Skeletal muscle tissue (tissue), 4 donors: ENCODE data around the gene ITCH. TPM values are rescaled to one million over a fixed set of nuclear protein-coding genes. Genes with fewer than 3 reads are reported as not detected.

ENCODE experiments used
- H3K27ac ChIP-seq: one replicate; pipeline ENCODE4 v1.7.0; 2013; ENCODE audit warnings: mild to moderate bottlenecking, low read depth, low read length, inconsistent platforms
- H3K27me3 ChIP-seq, 3 donors: one replicate each; pipeline ENCODE4 v1.7.0; 2013; ENCODE audit warnings: low read length in 3 of 3; ENCODE audit not compliant: control insufficient read depth in 3 of 3, insufficient read depth in 3 of 3
- H3K36me3 ChIP-seq, 3 donors: one replicate each; pipeline ENCODE4 v1.7.0; 2013; ENCODE audit warnings: low read length in 3 of 3; ENCODE audit not compliant: control insufficient read depth in 3 of 3, insufficient read depth in 3 of 3
- H3K4me1 ChIP-seq, 3 donors: one replicate each; pipeline ENCODE4 v1.7.0; 2013; ENCODE audit warnings: low read length in 3 of 3, mild to moderate bottlenecking in 3 of 3; ENCODE audit not compliant: control insufficient read depth in 3 of 3, insufficient read depth in 3 of 3
- H3K4me3 ChIP-seq, 3 donors: one replicate each; pipeline ENCODE4 v1.7.0; 2013; ENCODE audit warnings: low read length in 3 of 3
- H3K9ac ChIP-seq, 3 donors: one replicate each; pipeline ENCODE4 v1.7.0; 2013; ENCODE audit warnings: low read length in 3 of 3, mild to moderate bottlenecking in 3 of 3, moderate library complexity in 2 of 3, low read depth in 1 of 3
- H3K9me3 ChIP-seq, 3 donors: one replicate each; pipeline ENCODE4 v1.7.0; 2013; ENCODE audit warnings: low read length in 3 of 3; ENCODE audit not compliant: control insufficient read depth in 3 of 3
- total RNA-seq: library from RNA; depleted of rRNA; stranded (reverse); fragments of >200 nt; gene quantifications from one replicate; pipeline ENCODE4 v1.2.3, GENCODE V29; 2014
- donor health status: Osteomylitis.

The ITCH gene
- total RNA-seq, 1 donor from 2014 or later, result 69.4 TPM

DNA sequence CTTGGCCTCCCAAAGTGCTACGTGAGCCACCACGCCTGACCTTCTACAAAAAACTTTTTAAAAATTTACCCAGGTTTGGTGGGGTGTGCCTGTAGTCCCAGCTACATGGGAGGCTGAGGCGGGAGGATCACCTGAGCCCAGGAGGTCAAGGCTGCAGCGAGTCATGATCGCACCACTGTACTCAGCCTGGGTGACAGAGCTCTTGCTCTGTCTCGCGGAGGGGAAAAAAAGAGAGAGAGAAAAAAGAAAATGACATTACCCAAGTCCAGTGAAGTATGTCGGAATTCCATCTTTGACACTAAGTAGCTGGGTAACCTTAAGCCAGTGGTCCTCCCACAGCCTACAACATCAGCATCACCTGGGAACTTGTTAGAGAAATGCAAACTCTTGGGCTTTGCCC, 176.7 kb downstream of the ITCH start:
- Histone ChIP-seq H3K4me1 (no peaks in the 10 kb centered on the region), H3K27ac (no peak overlapping the region), H3K4me3 (no peak overlapping the region), H3K36me3 (peaks cover 41 to 53% (median 51%) of the 10 kb centered on the region in 3 donors), H3K9me3 (no peaks in the 10 kb centered on the region), H3K27me3 (no peaks in the 10 kb centered on the region), H3K9ac (no peak overlapping the region)

DNA sequence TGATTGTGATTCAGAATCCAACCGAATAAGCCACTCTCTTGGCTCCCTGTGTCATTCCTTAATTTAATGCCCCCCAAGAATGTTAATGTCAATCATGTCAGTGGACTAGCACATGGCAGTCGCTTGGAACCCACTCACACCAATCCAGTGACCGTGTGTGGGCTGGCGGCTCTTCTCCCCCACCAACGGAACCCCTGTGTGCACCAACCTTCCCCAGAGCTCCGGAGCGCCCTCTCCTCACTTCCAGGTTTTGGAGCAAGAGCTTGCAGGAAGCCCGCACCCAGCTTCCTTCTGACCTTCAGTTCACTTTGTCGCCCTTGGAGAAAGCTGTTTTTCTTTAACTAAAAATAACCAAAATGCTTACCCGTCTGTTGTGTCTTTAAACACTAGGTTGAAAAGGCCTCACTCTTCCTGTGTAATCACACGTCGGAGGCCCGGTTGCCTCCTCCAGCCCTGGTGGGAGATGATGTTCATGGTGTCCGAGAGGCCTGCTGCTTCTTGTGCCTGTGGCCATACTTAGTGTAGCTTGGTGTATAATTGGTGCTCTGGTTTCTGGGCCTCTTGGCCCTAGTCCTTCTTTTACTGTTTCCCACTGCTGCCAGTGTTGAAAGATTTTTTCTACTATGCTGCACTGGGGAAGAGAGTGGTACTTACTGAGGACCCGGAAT, 177.7 kb downstream of the ITCH start:
- H3K27me3 ChIP-seq, result no peaks in the 10 kb centered on the region
- H3K4me3 ChIP-seq, result no peak overlapping the region
- H3K27ac ChIP-seq, result no peak overlapping the region
- no peaks in the 10 kb centered on the region for H3K4me1 ChIP-seq
- H3K9me3 ChIP-seq, result no peaks in the 10 kb centered on the region
- peaks cover 32 to 43% (median 42%) of the 10 kb centered on the region in 3 donors for H3K36me3 ChIP-seq
- no peak overlapping the region for H3K9ac ChIP-seq

DNA sequence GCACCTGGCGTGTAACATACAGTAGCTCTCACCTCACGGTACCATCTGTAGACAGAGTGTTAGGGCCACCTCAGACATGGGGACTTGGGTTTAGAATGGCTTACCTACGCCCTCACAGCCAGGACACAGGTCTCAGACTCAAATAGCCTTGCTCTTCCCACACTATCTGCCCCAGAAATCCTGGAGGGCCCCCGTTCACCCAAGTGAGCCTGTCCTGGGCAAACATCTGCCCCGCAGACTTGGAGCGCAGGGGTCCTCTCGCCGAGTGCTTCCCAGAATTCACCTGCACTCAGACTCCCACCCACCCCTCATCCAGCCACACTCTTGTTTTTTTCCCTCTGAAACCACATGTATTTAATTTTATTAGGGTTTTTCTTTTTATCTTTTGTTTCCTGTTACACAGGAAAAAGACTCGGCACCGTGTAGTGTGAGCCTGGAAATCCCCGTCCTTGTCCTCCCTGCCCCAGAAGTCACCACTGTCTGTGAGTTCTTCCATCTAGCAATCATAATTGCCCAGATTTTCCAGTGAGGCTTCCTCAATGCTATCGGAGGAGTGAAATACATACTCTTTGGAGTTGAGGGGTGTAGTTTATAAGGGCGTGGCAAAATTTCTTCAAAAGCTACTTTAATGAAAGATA, 178.3 kb downstream of the ITCH start:
- Histone ChIP-seq H3K4me3 (no peak overlapping the region), H3K27ac (no peak overlapping the region), H3K9ac (no peak overlapping the region), H3K4me1 (no peaks in the 10 kb centered on the region), H3K27me3 (no peaks in the 10 kb centered on the region), H3K36me3 (peaks cover 26 to 37% (median 36%) of the 10 kb centered on the region in 3 donors), H3K9me3 (no peaks in the 10 kb centered on the region)

DNA sequence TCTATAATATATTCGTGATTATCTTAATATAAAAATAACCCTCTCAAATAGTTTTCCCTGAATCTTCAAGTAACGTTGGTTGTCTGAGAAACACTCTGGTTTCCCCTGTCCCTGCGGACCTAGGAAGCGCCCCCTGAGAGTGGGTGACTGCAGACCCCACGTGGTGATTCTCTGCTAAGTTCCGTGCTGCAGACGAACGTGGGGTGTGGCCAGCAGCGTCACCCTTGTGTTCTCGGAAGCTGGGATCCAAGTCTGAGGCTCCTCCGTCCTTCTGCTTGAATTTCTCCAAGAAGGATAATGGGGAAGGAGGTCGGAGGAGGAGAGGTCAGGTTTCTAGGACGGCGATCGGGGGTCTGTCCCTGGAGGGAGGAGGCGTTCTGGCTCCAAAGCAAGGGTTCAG, 178.8 kb downstream of the ITCH start:
- Histone ChIP-seq H3K9me3 (no peaks in the 10 kb centered on the region), H3K9ac (no peak overlapping the region), H3K4me3 (no peak overlapping the region), H3K4me1 (no peaks in the 10 kb centered on the region), H3K27me3 (no peaks in the 10 kb centered on the region), H3K36me3 (peaks cover 24 to 35% (median 33%) of the 10 kb centered on the region in 3 donors), H3K27ac (no peak overlapping the region)

DNA sequence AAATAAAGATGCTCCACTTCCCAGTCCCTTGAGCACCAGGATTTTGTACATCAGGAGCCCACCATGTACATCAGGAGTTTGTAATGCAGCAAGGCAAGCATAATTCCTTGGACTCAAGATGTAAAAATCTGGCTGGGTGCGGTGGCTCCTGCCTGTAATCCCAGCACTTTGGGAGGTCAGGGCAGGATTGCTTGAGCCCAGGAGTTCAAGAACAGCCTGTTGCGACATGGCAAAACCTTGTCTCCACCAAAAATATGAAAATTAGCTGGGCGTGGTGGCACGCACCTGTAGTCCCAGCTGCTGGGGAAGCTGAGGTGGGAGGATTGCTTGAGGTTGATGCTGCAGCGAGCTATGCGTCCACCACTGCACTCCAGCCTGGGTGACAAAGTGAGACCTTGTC, 179.4 kb downstream of the ITCH start:
- no peaks in the 10 kb centered on the region for H3K4me1 ChIP-seq
- no peaks in the 10 kb centered on the region for H3K9me3 ChIP-seq
- no peak overlapping the region for H3K4me3 ChIP-seq
- no peaks in the 10 kb centered on the region for H3K27me3 ChIP-seq
- H3K27ac ChIP-seq, result no peak overlapping the region
- peaks cover 19 to 30% (median 28%) of the 10 kb centered on the region in 3 donors for H3K36me3 ChIP-seq
- no peak overlapping the region for H3K9ac ChIP-seq

DNA sequence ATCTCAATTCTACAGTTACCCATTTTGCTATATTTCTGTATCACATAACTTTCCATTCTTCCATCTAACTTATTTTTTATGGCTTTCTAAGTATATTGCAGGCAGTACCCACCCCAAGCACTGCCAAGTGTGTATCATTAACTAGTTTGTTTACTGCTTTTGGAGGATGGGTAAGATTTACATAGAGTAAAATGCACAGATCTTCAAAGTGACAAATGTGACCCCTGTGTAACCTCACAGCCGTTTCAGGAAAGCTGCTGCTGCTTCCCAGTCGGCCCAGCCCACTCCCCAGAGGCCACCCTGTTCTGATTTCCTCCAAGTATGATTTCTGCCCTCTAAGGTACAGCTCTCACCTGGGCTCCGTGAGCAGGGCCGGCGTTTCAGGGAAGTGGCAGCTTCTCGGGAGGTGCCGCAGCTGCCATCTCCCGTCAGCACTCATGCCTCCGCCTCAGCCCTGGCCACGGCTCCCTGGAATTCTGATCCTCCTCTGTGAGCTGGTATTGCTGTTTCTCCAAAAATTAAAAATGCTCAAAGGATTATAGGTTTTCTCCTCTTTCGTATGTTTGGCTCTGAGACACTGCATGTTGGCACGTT, 180.5 kb downstream of the ITCH start:
- Histone ChIP-seq H3K27ac (no peak overlapping the region), H3K9me3 (no peaks in the 10 kb centered on the region), H3K36me3 (peaks cover 17 to 27% (median 25%) of the 10 kb centered on the region in 3 donors), H3K9ac (no peak overlapping the region), H3K4me1 (no peaks in the 10 kb centered on the region), H3K27me3 (no peaks in the 10 kb centered on the region), H3K4me3 (no peak overlapping the region)

DNA sequence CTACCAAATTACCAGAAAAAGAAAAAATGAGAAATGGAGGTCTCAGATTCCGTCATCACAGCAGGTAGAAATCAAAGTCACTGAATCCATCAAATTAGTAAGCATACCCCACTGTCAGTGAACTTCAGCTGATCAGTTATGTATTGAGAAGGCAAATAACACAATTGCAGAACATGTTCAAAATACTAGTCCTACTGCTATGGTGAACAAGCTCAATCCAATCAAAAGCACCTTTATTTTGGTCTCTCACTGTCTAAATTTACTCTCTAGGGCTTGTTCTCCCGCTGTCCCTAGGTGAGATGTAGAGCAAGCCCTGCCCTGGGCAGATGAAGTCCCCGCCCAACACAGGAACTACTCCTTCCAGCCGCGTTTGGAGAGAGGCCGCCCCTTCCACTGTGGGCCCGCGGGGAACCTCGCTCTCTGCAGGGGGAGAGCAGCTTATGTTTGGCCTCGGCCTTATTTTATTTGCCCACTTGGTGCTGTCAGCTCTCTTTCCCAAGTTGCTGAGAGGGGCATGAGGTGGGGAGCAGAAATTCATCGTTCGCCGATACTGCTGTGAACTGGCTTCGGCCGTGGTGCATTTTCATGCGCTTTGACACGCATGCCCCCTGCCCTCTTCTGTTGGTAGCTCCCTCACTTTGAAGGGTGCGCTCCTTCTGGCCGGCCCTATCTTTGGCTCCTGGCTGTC, 181.2 kb downstream of the ITCH start:
- H3K4me3 ChIP-seq, result no peak overlapping the region
- H3K27ac ChIP-seq, result no peak overlapping the region
- H3K27me3 ChIP-seq, result no peaks in the 10 kb centered on the region
- peaks cover 17 to 27% (median 19%) of the 10 kb centered on the region in 3 donors for H3K36me3 ChIP-seq
- H3K9ac ChIP-seq, result no peak overlapping the region
- H3K9me3 ChIP-seq, result no peaks in the 10 kb centered on the region
- H3K4me1 ChIP-seq, result no peaks in the 10 kb centered on the region

DNA sequence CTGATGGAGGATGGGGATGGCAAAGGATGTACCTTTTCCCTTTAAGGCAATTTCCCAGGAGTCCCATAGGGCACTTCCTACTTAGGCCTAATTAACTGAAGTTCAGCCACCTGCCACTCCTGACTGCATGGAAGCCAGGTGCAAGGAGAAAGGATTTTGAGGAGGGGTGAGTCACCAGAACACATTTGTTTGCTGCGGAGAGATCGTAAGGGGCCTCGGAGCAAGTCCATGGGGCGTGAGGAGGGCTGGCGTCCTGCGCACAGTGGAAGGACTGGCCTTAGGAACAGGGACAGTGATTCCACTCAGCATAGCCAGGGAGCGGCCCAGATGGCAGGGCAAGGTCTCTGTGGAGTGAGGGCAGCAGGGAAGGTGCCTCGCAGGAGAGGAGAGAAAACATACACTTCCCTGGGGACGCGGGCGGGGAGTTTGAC, 183.7 kb downstream of the ITCH start:
- Histone ChIP-seq H3K4me1 (no peaks in the 10 kb centered on the region), H3K27me3 (no peaks in the 10 kb centered on the region), H3K9me3 (no peaks in the 10 kb centered on the region), H3K27ac (no peak overlapping the region), H3K4me3 (no peak overlapping the region), H3K9ac (no peak overlapping the region), H3K36me3 (peaks cover 2 to 7% (median 5%) of the 10 kb centered on the region in 3 donors)

DNA sequence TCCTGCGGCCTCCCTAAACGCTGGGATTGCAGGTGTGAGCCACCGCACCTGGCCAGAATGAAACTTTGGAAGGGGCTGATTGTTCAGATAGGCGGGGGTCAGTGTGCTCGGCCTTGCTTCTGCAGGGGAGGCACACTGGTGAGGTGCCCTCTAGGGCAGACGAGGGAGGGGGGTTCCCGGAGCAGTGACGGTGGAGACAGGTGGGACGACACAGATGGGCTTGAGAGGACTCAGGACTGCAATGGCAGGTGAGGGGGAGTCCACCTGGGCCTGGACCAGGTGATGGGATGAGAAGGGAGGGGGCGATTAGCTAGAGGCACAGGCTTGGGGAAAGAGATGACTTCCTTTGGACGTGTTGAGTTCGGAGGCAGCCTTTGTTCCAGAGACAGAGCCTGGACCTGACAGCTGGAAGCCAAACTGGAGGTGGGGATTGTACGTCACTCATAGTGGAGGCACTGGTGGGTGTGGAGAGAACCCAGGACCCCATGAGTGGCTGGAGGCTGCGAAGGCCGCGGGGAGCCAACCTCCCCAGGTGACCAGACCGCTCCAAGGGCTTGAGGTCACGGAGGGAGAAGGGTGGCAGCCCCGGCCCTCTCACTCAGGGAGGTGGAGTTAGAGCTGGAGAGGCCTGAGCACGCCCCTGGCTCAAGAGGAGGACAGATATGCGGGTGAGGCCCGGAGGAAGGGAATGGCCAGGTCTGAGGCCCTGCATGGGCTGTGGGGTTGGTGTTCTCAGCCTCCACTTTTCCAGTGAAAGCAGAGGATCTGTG, 185.0 kb downstream of the ITCH start:
- H3K27ac ChIP-seq, result no peak overlapping the region
- H3K9me3 ChIP-seq, result no peaks in the 10 kb centered on the region
- peaks cover 0 to under 1% (median 0%) of the 10 kb centered on the region in 3 donors for H3K4me1 ChIP-seq
- H3K4me3 ChIP-seq, result no peak overlapping the region
- no peaks in the 10 kb centered on the region for H3K36me3 ChIP-seq
- no peak overlapping the region for H3K9ac ChIP-seq
- H3K27me3 ChIP-seq, result no peaks in the 10 kb centered on the region
